B cell (primary cell): ENCODE measurements around the gene UMOD.

Experiments
- EZH2 ChIP-seq: IDR thresholded peaks from 2 replicates; pipeline ENCODE4 v1.6.1; 2012; ENCODE audit warnings: borderline replicate concordance, low read depth, mild to moderate bottlenecking, moderate library complexity, low read length; ENCODE audit not compliant: insufficient read depth, poor library complexity, severe bottlenecking
- TF ChIP-seq, protein P1 (sequence below): fragments of 200-600 bp; IDR thresholded peaks from one replicate; pipeline ENCODE4 v1.8.0; 2022; ENCODE audit warnings: antibody characterized with exemption, mild to moderate bottlenecking

DNA sequence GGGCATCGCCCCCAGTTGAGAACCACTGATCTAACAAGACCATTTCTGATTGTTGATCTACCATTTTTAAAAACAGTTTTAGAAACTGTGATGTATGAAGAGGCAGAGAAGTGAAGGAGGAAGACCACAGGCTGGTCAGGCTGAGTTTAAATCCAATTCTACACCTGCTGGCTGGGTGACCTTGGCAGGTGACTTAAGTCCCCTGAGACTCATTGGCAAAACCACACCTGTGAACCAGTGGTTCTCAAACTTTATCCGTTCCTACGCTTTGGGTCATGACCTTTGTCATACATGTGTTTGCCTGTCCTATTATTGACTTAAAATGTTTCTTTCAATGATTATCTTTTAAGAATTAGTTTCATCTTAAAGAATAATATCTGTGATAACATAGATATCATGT, 27.5 kb downstream of the UMOD start:
- TF ChIP-seq, protein P1, sequence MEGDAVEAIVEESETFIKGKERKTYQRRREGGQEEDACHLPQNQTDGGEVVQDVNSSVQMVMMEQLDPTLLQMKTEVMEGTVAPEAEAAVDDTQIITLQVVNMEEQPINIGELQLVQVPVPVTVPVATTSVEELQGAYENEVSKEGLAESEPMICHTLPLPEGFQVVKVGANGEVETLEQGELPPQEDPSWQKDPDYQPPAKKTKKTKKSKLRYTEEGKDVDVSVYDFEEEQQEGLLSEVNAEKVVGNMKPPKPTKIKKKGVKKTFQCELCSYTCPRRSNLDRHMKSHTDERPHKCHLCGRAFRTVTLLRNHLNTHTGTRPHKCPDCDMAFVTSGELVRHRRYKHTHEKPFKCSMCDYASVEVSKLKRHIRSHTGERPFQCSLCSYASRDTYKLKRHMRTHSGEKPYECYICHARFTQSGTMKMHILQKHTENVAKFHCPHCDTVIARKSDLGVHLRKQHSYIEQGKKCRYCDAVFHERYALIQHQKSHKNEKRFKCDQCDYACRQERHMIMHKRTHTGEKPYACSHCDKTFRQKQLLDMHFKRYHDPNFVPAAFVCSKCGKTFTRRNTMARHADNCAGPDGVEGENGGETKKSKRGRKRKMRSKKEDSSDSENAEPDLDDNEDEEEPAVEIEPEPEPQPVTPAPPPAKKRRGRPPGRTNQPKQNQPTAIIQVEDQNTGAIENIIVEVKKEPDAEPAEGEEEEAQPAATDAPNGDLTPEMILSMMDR = no peak
- TF ChIP-seq EZH2 = no peak
